Right lung (tissue), 5 donors: ENCODE measurements around the gene CNDP2. TPM values are rescaled to one million over a fixed set of nuclear protein-coding genes. Genes with fewer than 3 reads are reported as not detected.
A peak's percentile ranks its signal among the peaks of the same experiment; 100 is the strongest.
"Not testable (repeated sequence)": the region's sequence is repeated elsewhere in the genome, so short reads cannot be mapped to it uniquely, and the experiment has no call there.

ENCODE experiments used
- DNase-seq, 2 donors: peaks; one replicate each; pipeline ENCODE4 v3.0.0-alpha.2; 2013
- polyA plus RNA-seq, 5 donors: library from polyadenylated mRNA; unstranded; fragments of 120-200 nt; gene quantifications; one replicate each; pipeline versions ENCODE4 v1.2.1 to v1.2.3, GENCODE V29; 2013; ENCODE audit warnings: inconsistent platforms in 1 of 5, low replicate concordance in 1 of 5; ENCODE audit not compliant: insufficient read length in 5 of 5, insufficient read depth in 1 of 5

The CNDP2 gene
- polyA plus RNA-seq, 5 donors, result 99.8 to 121 (median 107) TPM

- DNase-seq, result peak in 1 of 2 donors; percentile 24
These were observed 2.8 kb downstream of the CNDP2 start for GRCh38 chr18:74498712-74499627.

- no peak for DNase-seq
These were observed 3.5 kb downstream of the CNDP2 start for GRCh38 chr18:74499633-74500032.

- no peak for DNase-seq
These were observed 4.2 kb downstream of the CNDP2 start for GRCh38 chr18:74500372-74500771.

- not testable (repeated sequence) for DNase-seq
These were observed 4.6 kb downstream of the CNDP2 start for GRCh38 chr18:74500774-74501173.

GRCh38 chr18:74501386-74501785 lies 5.2 kb downstream of the CNDP2 start:
- no peak for DNase-seq

- no peak for DNase-seq
These were observed 7.0 kb downstream of the CNDP2 start for GRCh38 chr18:74503137-74503536.

- no peak for DNase-seq
These were observed 9.6 kb downstream of the CNDP2 start for GRCh38 chr18:74505776-74506175.

- DNase-seq, result peak in 1 of 2 donors; percentile 13
These were observed 10.4 kb downstream of the CNDP2 start for GRCh38 chr18:74506448-74507084.

- DNase-seq, result no peak
These were observed 11.1 kb downstream of the CNDP2 start for GRCh38 chr18:74507097-74507881.

- DNase-seq, result no peak
These were observed 11.8 kb downstream of the CNDP2 start for GRCh38 chr18:74507927-74508326.

GRCh38 chr18:74508366-74508765 lies 12.2 kb downstream of the CNDP2 start:
- DNase-seq, result no peak

- DNase-seq, result no peak
These were observed 12.7 kb downstream of the CNDP2 start for GRCh38 chr18:74508821-74509225.

- DNase-seq, result no peak
These were observed 13.9 kb downstream of the CNDP2 start for GRCh38 chr18:74509856-74510769.

- no peak for DNase-seq
These were observed 14.6 kb downstream of the CNDP2 start for GRCh38 chr18:74510770-74511095.

- no peak for DNase-seq
These were observed 15.7 kb downstream of the CNDP2 start for GRCh38 chr18:74511823-74512222.

GRCh38 chr18:74512321-74513053 lies 16.3 kb downstream of the CNDP2 start:
- DNase-seq, result no peak

- DNase-seq, result no peak
These were observed 17.2 kb downstream of the CNDP2 start for GRCh38 chr18:74513149-74513882.

- DNase-seq, result no peak
These were observed 17.7 kb downstream of the CNDP2 start for GRCh38 chr18:74513883-74514205.

- no peak for DNase-seq
These were observed 18.8 kb downstream of the CNDP2 start for GRCh38 chr18:74514860-74515495.
